GM18951 (cell line): ENCODE measurements around the gene JAZF1.

Experiments
- POLR2A ChIP-seq: IDR thresholded peaks from 4 replicates; pipeline ENCODE4 v1.6.1; 2011; ENCODE audit warnings: mild to moderate bottlenecking; ENCODE audit not compliant: insufficient read length, insufficient read depth; ENCODE audit errors: extremely low read depth
- in situ Hi-C: fragments of 300-500 bp; cut with MboI; formaldehyde crosslinking; loops from one replicate; pipeline ENCODE4 v1.12.0; 2022; ENCODE audit warnings: low sequenced_read_pairs, mixed read lengths, inconsistent platforms; ENCODE audit not compliant: unreplicated experiment

Gene JAZF1

GRCh38 chr7:28112012-28112411 is 68.6 kb downstream of the JAZF1 start:
- no peak for TF ChIP-seq POLR2A
- in situ Hi-C loops, result no loop called here

GRCh38 chr7:28110427-28111012 is 70.1 kb downstream of the JAZF1 start:
- TF ChIP-seq POLR2A, result no peak

GRCh38 chr7:28108747-28109146 is 71.8 kb downstream of the JAZF1 start:
- in situ Hi-C loops, result no loop called here
- no peak for TF ChIP-seq POLR2A

More at GRCh38 chr7:28110427-28111012, 70.1 kb downstream of the JAZF1 start:
- in situ Hi-C loops, result no loop called here

GRCh38 chr7:28107960-28108359 is 72.6 kb downstream of the JAZF1 start:
- in situ Hi-C loops, result no loop called here
- no peak for TF ChIP-seq POLR2A

GRCh38 chr7:28106321-28106829 is 74.2 kb downstream of the JAZF1 start:
- in situ Hi-C loops, result no loop called here
- TF ChIP-seq POLR2A, result no peak

GRCh38 chr7:28105234-28105633 is 75.4 kb downstream of the JAZF1 start:
- in situ Hi-C loops, result no loop called here
- no peak for TF ChIP-seq POLR2A

GRCh38 chr7:28104811-28105210 is 75.8 kb downstream of the JAZF1 start:
- no peak for TF ChIP-seq POLR2A
- in situ Hi-C loops, result no loop called here

- in situ Hi-C loops, result no loop called here
- TF ChIP-seq POLR2A, result no peak
Measured at GRCh38 chr7:28104041-28104541, 76.5 kb downstream of the JAZF1 start.

- no peak for TF ChIP-seq POLR2A
Measured at GRCh38 chr7:28102797-28103196, 77.8 kb downstream of the JAZF1 start.

GRCh38 chr7:28096713-28097112 is 83.9 kb downstream of the JAZF1 start:
- no peak for TF ChIP-seq POLR2A
- in situ Hi-C loops, result no loop called here

More at GRCh38 chr7:28102797-28103196, 77.8 kb downstream of the JAZF1 start:
- in situ Hi-C loops, result no loop called here

- TF ChIP-seq POLR2A, result no peak
- in situ Hi-C loops, result no loop called here
Measured at GRCh38 chr7:28095231-28095630, 85.4 kb downstream of the JAZF1 start.

GRCh38 chr7:28093623-28094232 is 86.9 kb downstream of the JAZF1 start:
- TF ChIP-seq POLR2A, result no peak
- in situ Hi-C loops, result no loop called here

- TF ChIP-seq POLR2A, result no peak
- in situ Hi-C loops, result no loop called here
Measured at GRCh38 chr7:28091190-28091589, 89.4 kb downstream of the JAZF1 start.
